Transverse colon (tissue), 4 donors: Measurements from ENCODE around the gene ENDOV.

Experiments used
- CTCF ChIP-seq, 5 experiments: fragments of 200-600 bp in 3 of 5; fragments of 450-650 bp in 2 of 5; sonication (generic) in 3 of 5; IDR thresholded peaks; 1 replicate in 2 of 5; 2 replicates in 3 of 5; pipeline ENCODE4 v1.5.1; 2016 to 2017; ENCODE audit warnings: antibody characterized with exemption in 5 of 5, inconsistent platforms in 3 of 5, mild to moderate bottlenecking in 2 of 5, moderate library complexity in 1 of 5
- EP300 ChIP-seq: sonication (generic); formaldehyde crosslinking; IDR thresholded peaks from one replicate; pipeline ENCODE4 v1.6.1; 2017; ENCODE audit warnings: antibody characterized with exemption, low read depth
- POLR2A ChIP-seq: fragments of 450-650 bp; IDR thresholded peaks from one replicate; pipeline ENCODE4 v1.6.1; 2016; ENCODE audit warnings: antibody characterized with exemption, mild to moderate bottlenecking, moderate library complexity
- POLR2AphosphoS5 ChIP-seq, 3 donors: sonication (generic); formaldehyde crosslinking; IDR thresholded peaks; one replicate each; pipeline ENCODE4 v1.6.1; 2016; ENCODE audit warnings: antibody characterized with exemption in 3 of 3

GRCh38 chr17:80469667-80470066 lies 54.7 kb downstream of the ENDOV start:
- no peak for TF ChIP-seq CTCF (IDR thresholded peaks at IDR 0.05)
- no peak for TF ChIP-seq POLR2A
- no peak for TF ChIP-seq EP300
- no peak for TF ChIP-seq POLR2AphosphoS5 (IDR thresholded peaks at IDR 0.05)
